HCT116 (cell line): ENCODE results near the gene LGALS9. TPM values are rescaled to one million over a fixed set of nuclear protein-coding genes. Genes with fewer than 3 reads are reported as not detected.

Source experiments
- ATAC-seq: fragments of 200-7000 bp; cut with Tn5 transposase; 2 replicates; pipeline ENCODE4 v1.9.1; 2020; ENCODE audit warnings: mild to moderate bottlenecking, moderate library complexity
- BruUV-seq: library from RNA; stranded (reverse); fragments of 400-500 nt; replicated peaks from 2 replicates; lab custom pipeline; 2021; lab: Mats Ljungman, UMichigan
- CTCF ChIA-PET: fragments of 300-600 bp; sonication (Branson Sonifier 250); formaldehyde crosslinking; loops from one replicate; lab custom pipeline; 2021; ENCODE audit warnings: antibody characterized with exemption; lab: Charles Lee
- POLR2A ChIA-PET: fragments of 300-600, 350-600 bp; sonication (Branson Sonifier 250); formaldehyde crosslinking; loops from one replicate; lab custom pipeline; 2021; ENCODE audit warnings: antibody characterized with exemption; lab: Charles Lee
- RAD21 ChIA-PET, 2 experiments: fragments of 300-600 bp; sonication (Branson Sonifier 250); formaldehyde crosslinking; loops; one replicate each; lab custom pipeline; 2023; ENCODE audit warnings: low total read pairs in 2 of 2; ENCODE audit not compliant: uncharacterized antibody in 2 of 2, unreplicated experiment in 2 of 2, low non-redundant PET in 1 of 2; lab: Charles Lee
- DNase-seq: peaks from one replicate; pipeline ENCODE4 v3.0.0-alpha.2; 2010; ENCODE audit warnings: low read depth, low spot score
- H2AFZ ChIP-seq: fragments of 200-600 bp; shearing (Covaris generic), sonication (generic); 2 replicates; pipeline ENCODE4 v1.6.1; 2017; ENCODE audit warnings: low read depth, mixed run types, mixed read lengths, antibody characterized with exemption, low read length; ENCODE audit not compliant: poor library complexity, severe bottlenecking
- H3K27ac ChIP-seq: 2 replicates; pipeline ENCODE4 v1.5.1; 2012; ENCODE audit warnings: low read depth, low read length
- H3K27me3 ChIP-seq: fragments of 200-600 bp; sonication (generic); 2 replicates; pipeline ENCODE4 v1.6.1; 2016; ENCODE audit warnings: mixed run types, low read length, mixed read lengths; ENCODE audit not compliant: insufficient read depth
- H3K36me3 ChIP-seq, 2 experiments: fragments of 200-500 bp in 1 of 2; fragments of 200-600 bp in 1 of 2; sonication (Bioruptor generic) in 1 of 2; sonication (generic) in 1 of 2; 2 replicates each; pipeline versions ENCODE4 v1.5.1 to v1.6.1; 2014 to 2016; ENCODE audit warnings: low read length in 2 of 2, inconsistent platforms in 1 of 2, mixed read lengths in 1 of 2, mixed run types in 1 of 2; ENCODE audit not compliant: insufficient read depth in 2 of 2, control insufficient read depth in 1 of 2
- H3K4me1 ChIP-seq, 2 experiments: fragments of 200-600 bp in 1 of 2; sonication (generic) in 1 of 2; 2 replicates each; pipeline versions ENCODE4 v1.5.1 to v1.6.1; 2012 to 2017; ENCODE audit warnings: low read length in 2 of 2, inconsistent platforms in 1 of 2, mild to moderate bottlenecking in 1 of 2, mixed read lengths in 1 of 2, mixed run types in 1 of 2, moderate library complexity in 1 of 2; ENCODE audit not compliant: insufficient read depth in 2 of 2, control insufficient read depth in 1 of 2
- H3K4me2 ChIP-seq: fragments of 200-600 bp; sonication (generic); 2 replicates; pipeline ENCODE4 v1.6.1; 2017; ENCODE audit warnings: mixed run types, low read length, mixed read lengths
- H3K4me3 ChIP-seq, 2 experiments: fragments of 200-600 bp in 1 of 2; sonication (generic) in 1 of 2; replicated peaks in 1 of 2; 2 replicates each; pipeline ENCODE4 v1.5.1; 2011 to 2016; ENCODE audit warnings: low read length in 2 of 2, control low read depth in 1 of 2, low read depth in 1 of 2, mild to moderate bottlenecking in 1 of 2, mixed read lengths in 1 of 2, mixed run types in 1 of 2
- H3K79me2 ChIP-seq: fragments of 200-600 bp; sonication (generic); 2 replicates; pipeline ENCODE4 v1.6.1; 2017; ENCODE audit warnings: mild to moderate bottlenecking, mixed run types, low read length, moderate library complexity, mixed read lengths; ENCODE audit not compliant: insufficient read depth
- H3K9ac ChIP-seq: fragments of 200-600 bp; sonication (generic); 2 replicates; pipeline ENCODE4 v1.6.1; 2016; ENCODE audit warnings: low read length, mixed read lengths
- H3K9me2 ChIP-seq: fragments of 200-600 bp; sonication (generic), shearing (Covaris generic); 2 replicates; pipeline ENCODE4 v1.6.1; 2017; ENCODE audit warnings: mixed run types, mild to moderate bottlenecking, moderate library complexity; ENCODE audit not compliant: insufficient read depth
- H3K9me3 ChIP-seq, 2 experiments: fragments of 200-500 bp in 1 of 2; fragments of 200-600 bp in 1 of 2; sonication (Bioruptor generic) in 1 of 2; sonication (generic) in 1 of 2; 2 replicates each; pipeline ENCODE4 v1.6.1; 2014 to 2017; ENCODE audit warnings: low read length in 2 of 2, mixed read lengths in 2 of 2, inconsistent platforms in 1 of 2, low read depth in 1 of 2, mild to moderate bottlenecking in 1 of 2, mixed run types in 1 of 2, moderate library complexity in 1 of 2; ENCODE audit not compliant: control insufficient read depth in 1 of 2, insufficient read depth in 1 of 2
- H4K20me1 ChIP-seq: fragments of 200-600 bp; sonication (generic), shearing (Covaris generic); 2 replicates; pipeline ENCODE4 v1.6.1; 2017; ENCODE audit warnings: mixed run types, mild to moderate bottlenecking, moderate library complexity; ENCODE audit not compliant: insufficient read depth
- CTCF ChIP-seq, 3 experiments: fragments of 200-600 bp in 1 of 3; sonication (generic) in 1 of 3; IDR thresholded peaks in 2 of 3; conservative IDR thresholded peaks in 1 of 3; 2 replicates each; pipeline ENCODE4 v1.5.1; 2012 to 2017; ENCODE audit warnings: low read depth in 2 of 3, low read length in 2 of 3, antibody characterized with exemption in 1 of 3, borderline replicate concordance in 1 of 3, control low read depth in 1 of 3, mild to moderate bottlenecking in 1 of 3, mixed read lengths in 1 of 3, mixed run types in 1 of 3, moderate library complexity in 1 of 3; ENCODE audit not compliant: insufficient read depth in 1 of 3
- JUND ChIP-seq: IDR thresholded peaks from 2 replicates; pipeline ENCODE4 v1.6.1; 2012
- RAD21 ChIP-seq: IDR thresholded peaks from 2 replicates; pipeline ENCODE4 v1.6.1; 2012; ENCODE audit warnings: low read depth, mild to moderate bottlenecking
- SP1 ChIP-seq: IDR thresholded peaks from 2 replicates; pipeline ENCODE4 v1.6.1; 2012; ENCODE audit warnings: low read depth
- intact Hi-C: fragments of 100-400 bp; cut with micrococcal nuclease; formaldehyde crosslinking; loops from 2 replicates; pipeline ENCODE4 v1.10.0; 2022
- total RNA-seq: library from RNA; stranded (reverse); gene quantifications from one replicate; pipeline ENCODE4 v1.2.1, GENCODE V29; 2021; ENCODE audit not compliant: unreplicated experiment

Gene LGALS9
- total RNA-seq, 1 experiment from 2014 or later, result 1.9 TPM

DNA sequence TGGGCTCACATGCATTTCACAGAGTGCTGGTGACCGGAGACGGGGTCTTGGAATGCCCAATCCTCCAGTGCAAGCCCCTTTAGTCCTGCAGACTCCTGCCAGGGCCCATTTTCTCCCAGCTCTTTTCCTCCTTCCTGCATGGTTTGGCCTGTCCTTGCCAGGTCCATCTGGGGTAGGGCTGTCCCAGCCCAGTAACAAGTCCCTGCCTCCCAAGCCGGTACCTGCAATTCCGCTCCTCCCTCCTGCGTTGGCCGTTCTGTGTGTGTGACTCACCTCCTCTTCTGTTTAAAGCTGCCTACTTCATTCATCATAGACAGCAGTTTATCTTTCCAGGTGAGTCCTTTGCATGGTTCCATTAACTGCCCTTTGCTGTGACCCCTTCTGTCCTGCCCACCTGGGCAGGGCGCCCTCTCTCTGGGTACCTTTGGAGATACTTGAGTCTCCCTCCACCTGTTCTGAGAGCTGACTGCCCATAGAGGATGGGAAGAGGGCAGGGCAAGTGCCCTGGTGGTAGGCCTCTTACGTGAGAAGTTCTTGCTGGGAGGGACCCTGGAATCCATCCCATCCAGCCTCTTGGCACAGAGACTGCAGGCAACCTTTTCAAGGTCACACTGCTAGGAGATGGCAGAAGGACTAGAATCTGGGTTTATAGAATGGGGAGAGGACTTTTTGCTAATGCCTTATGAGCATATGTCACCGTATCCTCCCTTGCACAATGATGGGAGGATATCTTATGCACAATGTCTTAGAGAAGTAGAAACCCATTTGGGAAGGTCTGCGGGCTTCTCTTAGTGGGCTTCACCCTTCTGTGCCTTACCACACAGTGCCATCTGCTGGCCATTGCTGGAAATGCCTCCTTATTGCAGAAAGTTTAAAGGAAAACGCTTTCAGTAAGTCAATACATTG lies 29.7 kb upstream of the LGALS9 start:
- no peaks in the 10 kb centered on the region for H4K20me1 ChIP-seq
- H3K4me1 ChIP-seq, result peaks cover 12 to 16% of the 10 kb centered on the region in 2 experiments
- peak overlapping the region; percentile 42 for H3K4me2 ChIP-seq
- H3K9me3 ChIP-seq, result no peaks in the 10 kb centered on the region
- no peaks in the 10 kb centered on the region for H3K9me2 ChIP-seq
- no peak overlapping the region for H2AFZ ChIP-seq
- H3K9ac ChIP-seq, result no peak overlapping the region
- no peaks in the 10 kb centered on the region for H3K79me2 ChIP-seq
- no peak overlapping the region for H3K4me3 ChIP-seq
- CTCF ChIA-PET, result interaction anchor here (0.8 to 4.2 kb wide), 21 partner anchors 8 to 395 kb away, joined by 3 to 58 read pairs (median 5); partner anchors contain the start of gene KSR1
- RAD21 ChIA-PET, result interaction anchor here (1.3 to 1.9 kb wide), 6 partner anchors 107 to 365 kb away, joined by 3 to 7 read pairs (median 5); no protein-coding TSS in a partner anchor
- no peaks in the 10 kb centered on the region for H3K36me3 ChIP-seq
- 0 out of 2 replicates have a peak overlapping the region, but pooled peaks have one; percentile 14 for H3K27ac ChIP-seq
- DNase-seq (peak; percentile 50), ATAC-seq (peak; percentile 57)
- peak; percentile 77 to 97 (median 87); a peak in 5 of 6 replicates for TF ChIP-seq CTCF (IDR thresholded peaks at IDR 0.05 in 2 of 3, conservative IDR thresholded peaks at IDR 0.05 in 1 of 3; ENCODE audit: borderline replicate concordance in 1 of 3, insufficient read depth in 1 of 3, low read depth in 2 of 3, low read length in 2 of 3)
- peak; percentile 83 for TF ChIP-seq RAD21
- no peak; the same call in 1 of the 2 replicates for TF ChIP-seq SP1
- no peak for TF ChIP-seq JUND
- intact Hi-C loops, result loop anchor here (1.0 to 2.0 kb wide), 5 partner anchors 33 to 365 kb away; no protein-coding TSS in a partner anchor
- H3K27me3 ChIP-seq, result no peaks in the 10 kb centered on the region
- no TSS peak for BruUV-seq
- POLR2A ChIA-PET, result no interaction called here
